Body of pancreas (tissue), 4 donors: ENCODE results near the gene TMCC3.

ENCODE experiments used
- CTCF ChIP-seq, 7 experiments: fragments of 450-650 bp in 4 of 7; fragments of 200-600 bp in 3 of 7; sonication (generic) in 3 of 7; IDR thresholded peaks; one replicate each; pipeline ENCODE4 v1.5.1; 2016 to 2019; ENCODE audit warnings: antibody characterized with exemption in 7 of 7
- POLR2A ChIP-seq, 3 donors: fragments of 450-650 bp; IDR thresholded peaks; one replicate each; pipeline ENCODE4 v1.6.1; 2016; ENCODE audit warnings: antibody characterized with exemption in 3 of 3, mild to moderate bottlenecking in 2 of 3

GRCh38 chr12:94594443-94594825 lies 55.9 kb downstream of the TMCC3 start:
- TF ChIP-seq POLR2A (IDR thresholded peaks at IDR 0.05) (no peak), CTCF (IDR thresholded peaks at IDR 0.05) (no peak)
